HG02970 (cell line): ENCODE measurements around the gene ZNF213.

Experiments used
- ATAC-seq: cut with Tn5 transposase; IDR thresholded peaks from one replicate; pipeline ENCODE4 v1.9.1; 2021; ENCODE audit warnings: mild to moderate bottlenecking, moderate library complexity, moderate number of reproducible peaks; ENCODE audit not compliant: unreplicated experiment, low FRiP score

Gene ZNF213

DNA sequence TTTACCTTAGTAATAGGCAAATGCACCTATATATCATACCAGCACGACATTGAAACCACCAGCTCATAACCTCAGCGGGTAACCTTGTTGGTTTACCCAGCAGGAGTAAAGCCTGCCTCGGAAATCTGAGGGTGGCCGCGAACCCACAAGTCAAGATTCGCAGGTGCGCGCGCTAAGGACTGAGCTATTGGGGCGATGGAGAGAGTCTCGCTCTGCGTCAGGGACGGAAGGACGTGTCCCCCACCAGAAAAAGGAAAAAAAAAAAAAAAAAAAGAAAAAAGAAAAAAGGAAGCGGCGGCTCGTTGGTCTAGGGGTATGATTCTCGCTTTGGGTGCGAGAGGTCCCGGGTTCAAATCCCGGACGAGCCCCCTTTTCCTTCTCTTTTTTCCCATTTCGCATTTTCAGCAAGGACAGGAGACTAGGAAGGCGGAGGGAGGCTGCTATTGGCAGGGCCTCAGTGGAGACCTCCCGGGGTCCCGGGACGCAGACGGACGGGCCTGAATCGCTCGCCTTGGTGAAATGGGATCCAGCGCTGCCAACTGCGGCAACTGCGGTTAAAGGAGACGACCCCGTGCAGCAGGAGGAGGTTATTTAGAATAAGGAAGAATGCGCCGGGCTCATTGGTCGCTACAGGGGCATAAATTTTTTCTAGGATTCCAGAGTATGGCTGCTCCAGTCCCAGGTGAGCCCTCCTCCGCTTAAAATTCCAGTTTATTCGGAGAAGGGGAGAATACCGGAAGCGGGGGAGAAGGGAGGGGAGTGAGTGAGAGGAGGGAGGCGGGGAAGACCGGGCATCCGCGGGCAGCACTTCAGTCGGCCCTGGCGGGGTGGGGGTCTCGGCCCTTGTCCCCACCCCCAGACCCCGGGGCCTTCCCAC is 53.2 kb downstream of the ZNF213 start, which contains the start of gene OR1F1:
OR1F1 (plus strand) TSS at position 407 of the 877 bp plus-strand sequence.
- no peak for ATAC-seq

- no peak for ATAC-seq
These were observed 53.8 kb downstream of the ZNF213 start for GRCh38 chr16:3188675-3188924.

DNA sequence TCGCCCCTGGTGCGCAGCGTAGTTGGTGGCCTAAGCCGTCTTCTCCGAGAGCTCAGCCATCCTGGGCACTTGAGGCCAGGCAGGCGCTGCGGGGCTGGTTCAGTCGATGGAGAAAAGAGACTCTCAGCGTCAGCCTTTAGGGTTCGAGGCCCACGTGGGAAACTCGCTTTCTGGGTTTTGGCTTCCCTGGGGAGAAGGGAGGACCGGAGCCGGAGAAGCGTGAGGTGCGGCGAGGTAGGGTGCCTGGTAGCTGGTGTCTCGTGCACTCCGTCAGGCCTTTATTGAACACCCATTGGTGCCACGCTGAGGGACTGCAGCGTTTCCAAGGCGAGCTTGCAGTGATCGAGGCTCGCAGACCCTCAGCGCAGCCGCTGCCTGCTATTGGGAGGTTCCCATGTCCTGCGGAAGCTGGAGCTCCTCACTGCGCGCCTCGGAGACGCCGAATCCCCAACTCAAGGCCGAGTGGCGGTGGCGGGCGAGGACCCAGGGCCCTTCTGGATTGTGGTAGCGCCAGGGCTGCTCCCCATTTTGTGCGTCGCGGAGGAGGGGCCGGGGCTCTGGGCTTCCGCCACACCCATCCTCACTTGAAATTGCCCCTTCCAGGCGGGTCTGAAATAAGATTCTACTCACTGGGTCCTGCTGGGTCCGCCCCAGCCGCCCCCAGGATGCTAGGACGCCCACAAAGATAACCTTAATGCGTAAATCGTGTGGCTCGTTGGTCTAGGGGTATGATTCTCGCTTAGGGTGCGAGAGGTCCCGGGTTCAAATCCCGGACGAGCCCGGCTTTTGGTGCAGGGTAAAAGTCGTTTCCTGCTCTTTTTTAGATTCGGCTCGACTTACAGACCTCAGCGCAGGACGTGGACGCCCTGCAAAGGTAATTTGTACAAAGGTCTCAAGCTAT is 54.3 kb downstream of the ZNF213 start:
- ATAC-seq: no peak

- no peak for ATAC-seq
These were observed 55.0 kb downstream of the ZNF213 start for GRCh38 chr16:3189869-3190268.

- no peak for ATAC-seq
These were observed 56.1 kb downstream of the ZNF213 start for GRCh38 chr16:3190949-3191353.
